Loucy (cell line): ENCODE measurements around the gene PIGW.

Source experiments
- CTCF ChIP-seq: fragments of 200-600 bp; sonication (generic); conservative IDR thresholded peaks from 2 replicates; pipeline ENCODE4 v1.5.1; 2014; ENCODE audit warnings: mild to moderate bottlenecking, antibody characterized with exemption, low read length
- EZH2phosphoT487 ChIP-seq: fragments of 200-600 bp; IDR thresholded peaks from 2 replicates; pipeline ENCODE4 v1.6.1; 2018; ENCODE audit warnings: antibody characterized with exemption, mild to moderate bottlenecking, moderate library complexity, borderline replicate concordance

GRCh38 chr17:36550491-36551417 is 16.0 kb downstream of the PIGW start:
- no peak for TF ChIP-seq CTCF
- TF ChIP-seq EZH2phosphoT487, result no peak
